CD4-positive, alpha-beta T cell treated with Interleukin-15 for 4 hours (primary cell): Measurements from ENCODE around the gene FGFBP2.
A peak's percentile ranks its signal among the peaks of the same experiment; 100 is the strongest.

Experiments used
- DNase-seq: peaks from one replicate; pipeline ENCODE4 v3.0.0-alpha.2; 2020; ENCODE audit warnings: low spot score

Gene FGFBP2, protein sequence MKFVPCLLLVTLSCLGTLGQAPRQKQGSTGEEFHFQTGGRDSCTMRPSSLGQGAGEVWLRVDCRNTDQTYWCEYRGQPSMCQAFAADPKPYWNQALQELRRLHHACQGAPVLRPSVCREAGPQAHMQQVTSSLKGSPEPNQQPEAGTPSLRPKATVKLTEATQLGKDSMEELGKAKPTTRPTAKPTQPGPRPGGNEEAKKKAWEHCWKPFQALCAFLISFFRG

DNA sequence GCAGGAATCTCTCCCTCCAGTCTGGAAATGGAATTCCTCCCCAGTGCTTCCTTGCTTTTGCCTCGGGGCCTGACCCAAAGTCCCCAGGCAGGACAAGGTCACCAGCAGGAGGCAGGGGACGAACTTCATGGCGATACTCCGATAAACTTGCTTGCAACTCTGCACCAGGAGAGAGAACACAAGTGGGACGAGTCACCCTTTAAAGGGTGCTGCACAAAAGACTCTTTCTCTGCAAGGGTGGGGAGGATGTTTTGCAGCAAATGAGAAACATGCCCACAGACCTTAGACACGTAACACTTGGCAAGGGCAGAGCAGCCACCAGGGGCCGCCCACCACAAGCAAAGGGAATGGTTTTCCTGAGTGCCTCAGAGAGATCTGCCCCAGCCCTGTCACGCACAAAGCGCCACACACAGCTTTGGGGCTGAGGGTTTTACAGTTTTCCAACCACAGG is at the start of gene FGFBP2:
FGFBP2 (minus strand) TSS at position 175 of the 451 bp plus-strand sequence; CDS start at position 129, 46 bp downstream.
- DNase-seq: peak; percentile 47

DNA sequence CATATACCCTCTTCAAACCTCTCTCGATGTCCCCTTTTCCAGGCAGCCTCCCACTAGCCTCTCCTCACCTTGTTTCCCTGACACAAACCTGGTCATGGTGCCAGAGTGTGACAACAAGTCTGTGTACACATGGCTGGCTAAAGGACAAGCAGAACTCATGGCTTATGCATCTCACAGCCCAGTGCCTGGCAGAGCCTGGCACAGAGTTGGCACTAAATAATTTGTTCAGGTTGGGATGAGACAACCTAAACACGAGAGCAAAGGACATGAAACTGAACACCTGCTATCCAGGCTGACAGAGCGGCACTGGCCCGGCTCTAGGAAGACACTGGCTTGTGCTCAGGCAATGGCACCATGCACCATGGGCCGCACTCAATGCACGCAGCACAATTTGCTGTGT is 48.2 kb upstream of the FGFBP2 start:
- DNase-seq: no peak

DNA sequence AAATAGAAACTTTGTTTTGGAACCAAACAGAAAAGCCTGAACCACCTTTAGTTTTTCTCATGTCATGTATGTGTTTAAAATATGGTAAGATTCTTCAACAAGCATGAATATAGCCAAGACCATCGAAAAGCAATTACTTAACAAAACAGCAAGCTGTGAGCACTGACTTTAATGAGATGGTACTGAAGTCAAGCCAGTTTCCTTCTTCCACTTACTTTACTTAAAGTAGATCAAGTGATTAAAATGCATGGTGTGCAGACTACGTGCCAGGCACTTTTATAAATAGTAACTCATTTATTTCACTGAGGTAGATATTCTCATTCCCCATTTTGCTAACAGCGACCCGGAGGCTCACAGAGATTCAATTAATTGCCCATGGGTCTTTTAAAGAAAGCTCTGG is 46.2 kb upstream of the FGFBP2 start:
- DNase-seq: no peak

DNA sequence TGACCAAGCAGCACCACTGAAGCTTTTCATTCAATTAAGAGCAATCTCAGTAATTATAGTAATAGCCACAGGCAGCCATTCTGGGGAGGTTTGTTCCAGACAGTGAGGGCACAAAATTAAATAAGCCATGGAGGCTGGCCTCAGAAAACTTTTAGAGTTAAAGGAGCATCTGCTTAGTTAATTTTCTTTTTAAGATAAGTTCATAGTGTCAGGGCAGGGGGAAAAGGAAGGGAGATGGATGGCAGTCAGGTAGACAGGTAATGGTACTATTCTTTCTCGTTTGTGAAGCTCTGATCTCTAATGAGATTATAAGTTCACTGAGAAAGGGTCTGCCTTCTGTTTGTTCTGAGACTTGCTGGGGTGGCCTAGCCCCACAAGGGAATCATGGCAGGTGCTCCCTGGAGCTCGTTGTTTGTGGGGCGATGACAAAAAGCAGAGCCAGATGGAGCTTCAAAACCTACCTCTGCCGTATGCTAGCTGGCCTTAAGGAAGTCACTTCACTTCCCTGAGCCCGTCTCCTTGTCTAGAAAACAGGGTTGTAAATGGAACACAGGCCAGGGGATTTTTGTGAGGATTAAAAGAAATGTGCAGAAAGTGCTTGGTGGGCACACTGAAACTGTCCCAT is 44.6 kb upstream of the FGFBP2 start:
- DNase-seq: no peak

DNA sequence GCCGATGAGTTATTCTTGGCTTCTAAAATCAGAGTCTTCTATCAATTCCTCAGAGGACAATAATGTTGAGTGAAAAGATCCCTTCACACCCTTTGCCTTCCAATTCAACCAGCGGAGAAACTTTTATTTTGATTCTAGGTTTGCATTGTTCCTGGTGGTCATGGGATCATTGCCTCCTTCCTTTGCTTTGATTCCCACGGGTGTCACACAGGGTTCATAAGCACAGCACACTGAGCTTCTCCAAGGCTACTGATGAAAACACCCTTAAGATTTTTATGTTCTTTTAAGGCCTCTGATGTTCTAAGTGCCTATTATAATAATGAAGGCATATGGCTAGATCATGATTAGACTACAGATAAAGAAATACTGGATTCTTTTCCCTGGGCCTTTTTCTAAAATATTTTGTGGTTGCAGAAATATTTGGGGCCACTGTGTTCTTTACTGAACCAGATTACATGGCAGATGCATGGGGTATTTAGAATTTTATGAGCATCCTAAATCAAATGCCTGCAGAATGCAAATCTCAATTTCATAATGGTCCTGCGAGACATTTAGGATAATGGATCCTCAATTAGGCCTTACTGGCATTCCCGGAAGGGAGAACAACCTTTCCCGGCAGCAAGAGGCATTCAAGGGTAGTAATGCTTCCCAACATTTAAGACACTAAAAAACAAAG is 43.9 kb upstream of the FGFBP2 start:
- no peak for DNase-seq

DNA sequence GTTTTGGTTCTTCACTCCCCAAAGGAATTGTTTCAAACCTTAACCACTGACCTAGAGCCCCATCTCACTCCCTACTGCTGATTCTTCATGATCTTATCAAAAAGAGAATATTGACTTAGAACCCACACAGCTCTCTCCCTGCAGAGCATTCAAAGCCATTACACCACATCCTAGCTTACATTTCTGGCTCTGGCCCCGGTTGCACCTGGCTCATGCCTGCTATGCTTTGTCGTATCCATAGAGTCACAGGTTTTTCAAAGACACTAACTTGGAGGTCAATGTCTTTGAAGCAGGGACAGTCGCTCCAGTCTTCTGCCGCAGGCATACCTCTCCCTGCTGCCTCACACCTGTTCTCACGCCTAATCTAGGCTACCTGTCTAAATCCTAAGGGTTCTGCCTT is 42.7 kb upstream of the FGFBP2 start:
- no peak for DNase-seq

DNA sequence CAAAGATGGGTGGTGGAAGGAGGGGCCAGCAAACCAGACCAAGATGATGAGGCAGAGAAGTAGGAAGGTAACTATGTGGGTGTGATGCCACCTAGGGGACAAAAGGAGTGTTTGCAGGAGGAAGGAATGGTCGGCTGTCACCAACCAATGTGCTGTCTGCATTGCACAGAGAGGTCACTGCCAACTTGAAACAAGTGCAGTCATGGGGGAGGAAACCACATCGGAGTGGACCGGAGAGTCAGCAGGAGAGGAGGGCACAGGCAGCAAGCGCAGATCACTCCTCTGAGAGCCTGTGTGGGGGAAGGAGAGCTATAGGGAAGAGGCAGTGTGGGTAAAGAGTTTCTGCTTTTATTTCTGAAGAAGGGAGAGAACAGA is 38.5 kb upstream of the FGFBP2 start:
- peak; percentile 44 for DNase-seq

DNA sequence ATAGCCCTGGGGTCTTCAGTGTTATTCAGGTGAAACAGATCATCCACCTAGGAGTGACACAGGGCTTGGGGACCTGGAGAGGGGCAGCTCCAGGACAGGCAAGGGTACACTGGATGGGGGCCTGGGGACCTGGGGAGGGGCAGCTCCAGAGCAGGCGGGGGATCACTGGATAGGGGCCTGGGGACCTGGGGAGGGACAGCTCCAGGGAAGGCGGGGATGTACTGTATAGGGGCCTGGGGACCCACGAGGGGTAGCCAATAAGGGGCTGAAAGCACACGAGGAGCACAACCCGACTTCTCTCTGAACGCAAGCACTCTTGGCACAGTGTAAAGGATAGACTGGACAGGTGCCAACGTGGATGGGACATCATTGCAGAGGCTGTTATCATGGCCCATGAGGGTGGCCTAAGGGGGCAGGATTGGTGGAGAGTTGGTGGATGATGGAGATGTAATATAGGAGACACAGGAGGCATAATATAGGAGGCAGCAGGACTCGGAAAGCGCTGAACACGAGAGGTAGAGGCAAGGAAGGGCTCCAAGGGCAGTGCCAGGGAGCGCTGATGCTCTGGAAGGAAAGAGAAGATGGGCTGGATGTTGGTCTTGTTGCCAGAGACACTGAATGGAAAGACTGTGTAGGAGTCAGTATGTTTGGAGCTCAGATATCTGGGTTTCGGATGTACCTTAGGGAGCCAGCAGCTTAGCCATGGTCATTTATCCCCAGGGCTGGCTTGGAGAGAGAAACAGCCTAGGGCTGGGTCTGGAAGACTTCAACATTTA is 37.9 kb upstream of the FGFBP2 start:
- no peak for DNase-seq

DNA sequence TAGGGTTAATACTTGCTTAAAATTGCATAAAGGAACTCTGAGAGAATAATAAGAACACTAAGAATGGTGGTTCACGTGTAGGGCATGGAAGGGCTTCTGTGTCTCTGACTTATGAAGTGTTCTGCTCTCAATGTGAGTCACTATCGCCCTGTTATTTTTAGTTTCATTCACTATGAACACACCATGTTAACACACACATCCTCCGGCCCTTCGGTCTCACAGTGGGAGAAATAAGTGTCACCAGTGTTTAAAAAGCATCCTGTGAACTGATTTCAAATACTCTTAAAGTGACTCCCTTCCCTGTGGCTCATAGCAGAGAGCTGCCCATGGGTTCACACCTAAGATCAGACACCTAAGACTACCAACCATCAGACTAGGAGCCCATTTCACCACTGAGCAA is 33.8 kb upstream of the FGFBP2 start:
- no peak for DNase-seq

DNA sequence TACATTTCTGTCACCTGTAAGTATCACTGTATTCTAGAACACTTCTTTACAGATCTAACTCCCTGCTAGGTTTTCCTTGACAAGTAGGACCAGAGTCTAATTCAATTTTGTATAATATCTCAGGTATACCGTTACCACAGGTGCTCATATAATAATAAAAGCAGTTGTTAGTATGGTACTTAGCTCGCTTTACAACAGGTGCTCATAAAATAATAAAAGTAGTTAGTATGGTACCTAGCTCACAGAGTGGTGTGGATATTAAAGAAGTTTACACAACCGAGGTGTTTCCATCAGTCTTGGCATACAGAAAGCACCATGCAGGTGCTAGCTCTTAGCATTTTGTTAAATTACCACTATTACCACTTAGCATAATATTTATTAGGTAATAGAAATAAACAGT is 32.9 kb upstream of the FGFBP2 start:
- no peak for DNase-seq

DNA sequence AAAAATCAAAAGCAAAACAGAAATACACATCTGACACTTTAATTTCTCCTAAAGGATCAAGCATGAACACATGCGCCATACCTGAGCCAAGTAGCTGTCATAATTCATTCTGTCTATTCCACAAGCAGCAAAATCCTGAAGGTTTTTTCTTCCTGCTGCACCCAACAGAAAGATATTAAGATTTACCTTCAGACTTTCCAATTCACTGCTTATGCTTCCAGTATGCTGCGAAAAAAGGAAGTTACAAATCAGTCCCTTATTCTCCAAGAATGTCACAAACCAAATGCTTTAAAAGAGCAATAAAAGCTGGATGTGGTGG is 29.2 kb upstream of the FGFBP2 start:
- no peak for DNase-seq

DNA sequence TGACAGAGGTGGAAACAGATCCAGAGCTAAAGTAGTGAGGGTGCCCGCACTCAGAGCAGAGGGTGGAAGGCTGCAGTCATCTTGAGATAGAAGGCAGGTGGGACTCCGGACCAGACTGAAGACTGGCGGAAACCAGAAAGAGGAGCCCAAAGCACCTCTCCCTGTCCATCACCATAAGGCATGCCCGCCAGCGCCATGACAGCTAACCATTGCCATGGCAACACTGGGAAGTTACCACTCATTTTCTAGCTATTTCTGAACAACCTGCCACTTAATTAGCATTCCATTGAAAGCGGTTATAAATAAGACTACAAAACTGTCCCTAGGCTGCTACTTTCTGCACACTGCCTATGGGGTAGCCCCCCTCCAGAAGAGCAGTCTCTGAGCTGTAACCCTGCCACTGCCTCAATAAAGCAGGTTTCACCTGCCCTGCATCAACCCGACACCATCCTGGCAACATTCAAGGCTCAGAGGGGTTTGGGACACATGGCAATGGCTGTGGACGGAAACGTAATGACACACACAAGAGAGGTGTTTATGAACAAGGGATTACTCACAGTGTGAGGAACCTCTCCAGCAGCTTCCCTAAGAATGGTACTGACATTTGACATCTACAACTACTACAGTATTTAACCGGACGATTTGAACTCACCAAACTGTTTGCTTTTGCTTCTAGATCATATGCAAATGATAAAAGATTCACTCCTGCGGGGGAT is 27.8 kb upstream of the FGFBP2 start:
- no peak for DNase-seq

DNA sequence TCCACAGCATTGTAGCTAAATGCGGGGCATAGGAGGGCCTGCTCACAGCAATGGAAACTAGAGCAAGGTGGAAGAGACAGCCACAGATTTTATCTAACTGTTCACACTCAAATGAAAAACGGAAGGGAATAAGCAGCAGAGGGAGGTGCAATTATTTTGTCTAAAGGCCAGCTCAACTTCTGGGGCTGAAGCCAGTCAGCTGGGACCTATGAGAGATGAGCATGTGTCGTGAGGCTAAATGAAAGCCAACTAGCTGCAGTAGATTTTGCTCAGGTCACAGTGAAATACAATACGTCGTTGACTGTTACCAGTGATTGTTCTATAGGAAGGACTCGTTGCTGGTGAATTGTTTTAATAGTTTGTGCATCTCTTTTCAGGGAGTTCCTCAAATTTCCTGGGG is 26.4 kb upstream of the FGFBP2 start:
- DNase-seq: no peak

DNA sequence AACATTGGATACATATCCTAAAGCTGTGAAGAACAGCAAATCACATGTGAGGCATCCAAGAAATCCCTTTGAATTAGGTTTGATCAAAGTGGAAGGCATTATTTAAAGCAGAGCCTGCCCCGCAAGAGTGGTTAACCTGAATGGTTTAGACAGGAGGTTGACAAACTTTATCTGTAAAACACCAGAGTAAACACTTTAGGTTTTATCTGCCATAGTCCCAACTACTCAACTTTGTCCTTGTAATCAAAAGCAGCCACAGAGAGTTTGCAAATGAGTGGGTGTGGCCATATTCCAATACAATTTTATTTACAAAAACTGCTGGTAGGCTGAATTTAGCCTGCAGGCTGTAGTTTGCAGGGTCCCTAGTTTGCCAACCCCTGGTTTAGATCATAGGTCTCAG is 25.2 kb upstream of the FGFBP2 start:
- DNase-seq: no peak

DNA sequence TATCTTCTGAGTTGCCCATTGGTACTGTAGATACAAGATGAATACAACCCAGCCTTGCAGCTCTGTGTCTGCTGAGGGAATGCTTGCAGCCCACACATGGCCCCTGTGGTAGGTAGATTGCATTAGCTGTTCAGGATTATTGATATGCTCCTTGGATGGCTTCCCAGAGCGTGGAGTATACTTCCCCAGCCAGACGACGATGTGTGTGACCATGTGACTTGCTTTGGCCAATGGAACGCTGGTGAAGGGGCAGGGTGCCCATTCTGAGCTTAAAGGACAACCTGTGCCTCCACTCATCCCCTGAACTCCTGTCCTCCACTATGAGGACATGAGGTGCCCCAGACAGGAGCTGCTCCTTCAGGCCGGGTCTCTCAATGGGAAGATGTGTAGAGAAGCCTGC is 23.9 kb upstream of the FGFBP2 start:
- DNase-seq: no peak

DNA sequence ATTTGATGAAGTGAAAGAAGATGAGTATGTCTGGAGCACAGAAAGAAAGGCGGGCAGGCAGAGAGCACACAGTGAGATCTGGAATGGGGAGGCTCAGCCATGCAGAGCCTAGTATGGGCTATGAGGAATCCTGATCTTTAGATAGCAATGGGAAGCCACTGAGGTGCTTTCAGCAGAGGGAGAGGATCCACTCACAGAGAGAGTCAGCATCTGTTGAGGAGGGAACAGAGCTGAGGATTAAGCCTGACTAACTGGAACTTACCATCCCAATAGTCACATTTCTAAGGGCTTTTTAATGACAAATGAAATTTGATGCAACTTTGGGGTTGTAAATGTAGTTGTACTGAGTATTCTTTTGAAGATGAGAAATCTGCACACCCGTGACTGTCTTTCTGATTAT is 20.6 kb upstream of the FGFBP2 start:
- no peak for DNase-seq

DNA sequence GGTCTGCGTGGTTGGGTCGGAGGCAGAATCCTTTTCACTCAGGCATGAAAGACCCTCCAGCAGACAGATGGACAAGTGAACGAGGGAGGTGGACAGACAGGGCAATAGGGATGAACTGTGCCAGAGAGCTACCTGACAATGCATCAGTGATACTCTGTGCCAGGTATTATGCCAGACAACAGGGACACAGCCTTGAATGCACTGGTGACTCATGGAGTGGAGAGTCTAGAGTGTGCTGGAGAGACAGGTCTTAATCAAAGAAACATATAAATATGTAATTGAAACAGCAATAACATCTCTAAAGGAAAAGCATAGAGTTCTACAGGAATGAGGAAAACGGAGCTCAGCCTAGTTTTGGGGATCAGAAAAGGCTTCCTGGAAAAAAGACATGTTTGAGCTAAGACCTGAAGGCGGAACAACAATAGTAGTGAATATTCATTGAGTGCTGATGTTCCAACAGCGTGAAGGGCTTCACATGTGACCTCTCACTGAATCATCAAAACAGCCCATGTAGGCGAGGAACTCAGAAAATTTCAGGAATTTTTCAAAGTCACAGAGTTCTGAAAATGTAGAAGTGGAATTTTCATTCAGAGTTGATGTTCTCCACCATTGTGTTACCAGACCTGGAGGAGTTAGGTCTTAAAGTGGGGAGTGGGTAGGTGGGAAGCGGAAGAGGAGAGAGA is 20.0 kb upstream of the FGFBP2 start:
- DNase-seq: no peak

DNA sequence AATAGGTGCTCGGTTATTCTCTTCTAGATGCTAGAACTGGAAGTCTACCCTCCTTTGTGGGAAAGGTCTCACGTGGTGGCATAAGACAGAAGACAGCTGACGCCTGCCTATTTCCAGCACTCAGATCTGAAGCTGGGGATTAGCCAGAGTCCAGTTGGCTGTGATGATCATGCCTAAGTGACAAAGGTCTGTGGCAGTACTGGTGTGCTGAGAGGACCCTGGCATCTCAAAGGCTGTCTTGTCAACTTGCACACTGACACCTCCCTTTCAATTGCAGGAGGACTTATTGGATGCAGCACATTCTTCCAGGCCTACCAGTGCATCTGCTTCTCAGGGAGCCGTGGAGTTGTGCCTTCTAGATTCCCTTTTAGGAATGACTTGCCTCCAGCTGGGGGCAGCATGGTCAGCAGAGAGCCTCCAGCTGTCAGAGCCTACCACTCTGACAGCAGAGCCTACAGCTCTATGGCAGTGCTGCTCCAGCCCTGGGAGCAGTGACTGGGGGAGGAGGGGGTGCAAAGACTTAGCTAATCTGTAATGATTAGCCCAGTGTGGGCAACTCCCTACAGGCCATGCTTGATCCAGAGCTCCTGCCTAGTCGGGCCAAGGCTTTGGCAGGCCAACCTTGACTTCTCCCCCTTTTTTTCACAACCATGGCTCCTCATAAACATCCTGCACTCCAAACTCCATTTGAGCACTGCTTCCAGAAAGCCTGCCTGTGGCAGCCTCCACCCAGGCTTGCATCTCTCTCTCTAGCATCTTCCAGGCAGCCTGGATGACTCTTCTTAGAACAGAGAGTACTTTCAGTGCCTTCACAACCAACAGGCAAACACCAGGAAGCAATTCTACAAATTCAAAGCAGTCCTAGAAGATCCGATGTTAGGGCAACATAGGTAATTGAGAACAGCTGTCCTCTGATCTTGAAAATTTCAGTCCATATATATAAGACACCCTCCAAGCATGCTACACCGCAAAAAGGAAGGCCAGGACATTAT is 13.8 kb upstream of the FGFBP2 start:
- no peak for DNase-seq

DNA sequence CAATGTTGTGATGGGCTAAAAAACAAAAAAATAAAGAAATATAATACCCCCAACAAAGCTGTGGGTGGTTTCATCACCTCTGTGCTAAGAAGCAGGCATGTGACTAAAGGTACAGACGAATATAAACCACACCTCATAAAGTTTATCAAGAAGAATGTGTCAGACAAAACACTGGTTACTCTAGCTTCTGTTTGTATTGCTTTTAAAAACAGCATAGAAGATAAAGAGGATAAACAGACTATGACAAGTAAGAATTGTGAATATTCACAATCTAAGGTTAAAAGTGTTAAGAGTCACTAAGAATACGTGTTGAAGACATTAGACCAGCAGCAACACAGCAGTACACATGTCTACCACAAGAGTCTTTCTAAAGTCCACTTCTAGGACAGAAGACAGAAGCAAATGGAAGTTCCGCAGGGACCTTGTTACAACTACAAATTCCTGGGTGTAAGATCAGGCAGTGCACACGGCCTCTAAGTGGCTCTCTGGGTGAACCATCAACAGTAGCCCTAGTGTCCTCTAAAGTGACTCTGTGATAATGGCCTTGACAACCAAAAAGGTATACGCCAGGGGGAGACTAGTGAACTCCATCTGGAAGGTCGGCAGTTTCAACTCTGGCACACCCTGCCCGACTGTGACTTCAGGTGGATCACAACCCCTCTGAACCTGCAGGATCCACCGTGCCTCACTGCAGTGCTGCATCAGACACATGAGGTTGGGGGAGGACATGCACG is 8.3 kb upstream of the FGFBP2 start:
- DNase-seq: no peak
